ENCODE results near the gene CACNA1I. TPM values are rescaled to one million over a fixed set of nuclear protein-coding genes. Genes with fewer than 3 reads are reported as not detected.

The CACNA1I gene
- total RNA-seq, 1 experiment from 2014 or later = 0.15 TPM

- no peak overlapping the region for H2AFZ ChIP-seq (ENCODE audit: low read depth, low read length, poor library complexity, severe bottlenecking)
- peaks cover 10 to 43% of the 10 kb centered on the region in 2 experiments for H3K36me3 ChIP-seq (ENCODE audit: control insufficient read depth in 1 of 2, insufficient read depth in 2 of 2, low read length in 2 of 2)
- ATAC-seq (no peak), DNase-seq (ENCODE audit: low read depth, low spot score) (no peak)
- H3K79me2 ChIP-seq (ENCODE audit: insufficient read depth, low read length) = peaks cover 59% of the 10 kb centered on the region
- no peaks in the 10 kb centered on the region for H3K9me3 ChIP-seq (ENCODE audit: control insufficient read depth in 1 of 2, insufficient read depth in 1 of 2, low read depth in 1 of 2, low read length in 2 of 2)
- no peak overlapping the region for H3K4me2 ChIP-seq (ENCODE audit: low read length)
- ChIA-PET POLR2A (interaction anchor here (2.2 kb wide), 1 partner anchor 8 kb away, joined by 20 read pairs; the partner anchor contains the start of gene ATF4), RAD21 (ENCODE audit: low non-redundant PET in 1 of 2, low total read pairs in 2 of 2, uncharacterized antibody in 2 of 2, unreplicated experiment in 2 of 2) (no interaction called here), CTCF (interaction anchor here (1.4 to 2.1 kb wide), 2 partner anchors 31 to 33 kb away, joined by 5 to 7 read pairs; no protein-coding TSS in a partner anchor)
- H4K20me1 ChIP-seq (ENCODE audit: insufficient read depth) = peaks cover 15% of the 10 kb centered on the region; the same call in 1 of the 2 replicates
- H3K4me1 ChIP-seq (ENCODE audit: control insufficient read depth in 1 of 2, insufficient read depth in 2 of 2, low read length in 2 of 2) = peaks cover 19 to 42% of the 10 kb centered on the region in 2 experiments
- no peak overlapping the region for H3K9ac ChIP-seq (ENCODE audit: low read length)
- TF ChIP-seq ATF3 (IDR thresholded peaks at IDR 0.05) (no peak), EZH2 (IDR thresholded peaks at IDR 0.05) (no peak), SRF (IDR thresholded peaks at IDR 0.05; ENCODE audit: low read depth) (no peak), CBX3 (IDR thresholded peaks at IDR 0.05; ENCODE audit: low read depth) (no peak), POLR2A (IDR thresholded peaks at IDR 0.05; ENCODE audit: borderline replicate concordance, extremely low read depth, insufficient read depth, insufficient read length) (no peak), JUND (IDR thresholded peaks at IDR 0.05) (no peak), FOSL1 (IDR thresholded peaks at IDR 0.05; ENCODE audit: low read depth) (no peak), EZH2phosphoT487 (IDR thresholded peaks at IDR 0.05; ENCODE audit: borderline replicate concordance) (no peak), RAD21 (IDR thresholded peaks at IDR 0.05; ENCODE audit: low read depth) (no peak), EGR1 (IDR thresholded peaks at IDR 0.05; ENCODE audit: low read depth) (no peak), TCF7L2 (IDR thresholded peaks at IDR 0.05; ENCODE audit: borderline replicate concordance, extremely low read depth, insufficient read depth, insufficient read length) (no peak), ELF1 (IDR thresholded peaks at IDR 0.05; ENCODE audit: borderline replicate concordance, low read depth) (no peak), POLR2AphosphoS5 (IDR thresholded peaks at IDR 0.05; ENCODE audit: low read depth, low read length) (no peak)
- TF ChIP-seq, protein P1, sequence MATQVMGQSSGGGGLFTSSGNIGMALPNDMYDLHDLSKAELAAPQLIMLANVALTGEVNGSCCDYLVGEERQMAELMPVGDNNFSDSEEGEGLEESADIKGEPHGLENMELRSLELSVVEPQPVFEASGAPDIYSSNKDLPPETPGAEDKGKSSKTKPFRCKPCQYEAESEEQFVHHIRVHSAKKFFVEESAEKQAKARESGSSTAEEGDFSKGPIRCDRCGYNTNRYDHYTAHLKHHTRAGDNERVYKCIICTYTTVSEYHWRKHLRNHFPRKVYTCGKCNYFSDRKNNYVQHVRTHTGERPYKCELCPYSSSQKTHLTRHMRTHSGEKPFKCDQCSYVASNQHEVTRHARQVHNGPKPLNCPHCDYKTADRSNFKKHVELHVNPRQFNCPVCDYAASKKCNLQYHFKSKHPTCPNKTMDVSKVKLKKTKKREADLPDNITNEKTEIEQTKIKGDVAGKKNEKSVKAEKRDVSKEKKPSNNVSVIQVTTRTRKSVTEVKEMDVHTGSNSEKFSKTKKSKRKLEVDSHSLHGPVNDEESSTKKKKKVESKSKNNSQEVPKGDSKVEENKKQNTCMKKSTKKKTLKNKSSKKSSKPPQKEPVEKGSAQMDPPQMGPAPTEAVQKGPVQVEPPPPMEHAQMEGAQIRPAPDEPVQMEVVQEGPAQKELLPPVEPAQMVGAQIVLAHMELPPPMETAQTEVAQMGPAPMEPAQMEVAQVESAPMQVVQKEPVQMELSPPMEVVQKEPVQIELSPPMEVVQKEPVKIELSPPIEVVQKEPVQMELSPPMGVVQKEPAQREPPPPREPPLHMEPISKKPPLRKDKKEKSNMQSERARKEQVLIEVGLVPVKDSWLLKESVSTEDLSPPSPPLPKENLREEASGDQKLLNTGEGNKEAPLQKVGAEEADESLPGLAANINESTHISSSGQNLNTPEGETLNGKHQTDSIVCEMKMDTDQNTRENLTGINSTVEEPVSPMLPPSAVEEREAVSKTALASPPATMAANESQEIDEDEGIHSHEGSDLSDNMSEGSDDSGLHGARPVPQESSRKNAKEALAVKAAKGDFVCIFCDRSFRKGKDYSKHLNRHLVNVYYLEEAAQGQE (IDR thresholded peaks at IDR 0.05; ENCODE audit: low read depth) = no peak
- TF ChIP-seq, protein P2, sequence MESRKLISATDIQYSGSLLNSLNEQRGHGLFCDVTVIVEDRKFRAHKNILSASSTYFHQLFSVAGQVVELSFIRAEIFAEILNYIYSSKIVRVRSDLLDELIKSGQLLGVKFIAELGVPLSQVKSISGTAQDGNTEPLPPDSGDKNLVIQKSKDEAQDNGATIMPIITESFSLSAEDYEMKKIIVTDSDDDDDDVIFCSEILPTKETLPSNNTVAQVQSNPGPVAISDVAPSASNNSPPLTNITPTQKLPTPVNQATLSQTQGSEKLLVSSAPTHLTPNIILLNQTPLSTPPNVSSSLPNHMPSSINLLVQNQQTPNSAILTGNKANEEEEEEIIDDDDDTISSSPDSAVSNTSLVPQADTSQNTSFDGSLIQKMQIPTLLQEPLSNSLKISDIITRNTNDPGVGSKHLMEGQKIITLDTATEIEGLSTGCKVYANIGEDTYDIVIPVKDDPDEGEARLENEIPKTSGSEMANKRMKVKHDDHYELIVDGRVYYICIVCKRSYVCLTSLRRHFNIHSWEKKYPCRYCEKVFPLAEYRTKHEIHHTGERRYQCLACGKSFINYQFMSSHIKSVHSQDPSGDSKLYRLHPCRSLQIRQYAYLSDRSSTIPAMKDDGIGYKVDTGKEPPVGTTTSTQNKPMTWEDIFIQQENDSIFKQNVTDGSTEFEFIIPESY (IDR thresholded peaks at IDR 0.05; ENCODE audit: extremely low read depth, insufficient replicate concordance, low read length) = no peak
- H3K4me3 ChIP-seq (replicated peaks in 1 of 2; ENCODE audit: low read depth in 1 of 2, low read length in 2 of 2) = no peak overlapping the region
- H3K9me2 ChIP-seq (ENCODE audit: insufficient read depth) = no peaks in the 10 kb centered on the region
- intact Hi-C loops (cut with micrococcal nuclease) = no loop called here
- H3K27ac ChIP-seq (ENCODE audit: low read depth, low read length) = no peak overlapping the region; the same call in 1 of the 2 replicates
- BruUV-seq (replicated peaks) = no TSS peak
- H3K27me3 ChIP-seq (ENCODE audit: insufficient read depth, low read length) = no peaks in the 10 kb centered on the region
Measured at GRCh38 chr22:39527481-39527961, 43.0 kb upstream of the CACNA1I start.
